Fibroblast of lung (primary cell): ENCODE data around the gene PNKP.

Source experiments
- CTCF ChIP-seq, 2 donors: IDR thresholded peaks in 1 of 2; conservative IDR thresholded peaks in 1 of 2; 1 replicate in 1 of 2; 2 replicates in 1 of 2; pipeline ENCODE4 v1.5.1; 2011 to 2012; ENCODE audit warnings: low read length in 2 of 2, control low read depth in 1 of 2, inconsistent platforms in 1 of 2, low read depth in 1 of 2, mild to moderate bottlenecking in 1 of 2
- EZH2 ChIP-seq: IDR thresholded peaks from 2 replicates; pipeline ENCODE4 v1.5.1; 2012; ENCODE audit warnings: low read length, control low read depth, mild to moderate bottlenecking; ENCODE audit errors: missing control alignments

- TF ChIP-seq CTCF (conservative IDR thresholded peaks at IDR 0.05 in 1 of 2, IDR thresholded peaks at IDR 0.05 in 1 of 2; ENCODE audit: low read depth in 1 of 2, low read length in 2 of 2) (no peak), EZH2 (no peak)
Observed at GRCh38 chr19:49913720-49914119, 46.3 kb upstream of the PNKP start.
